Measurements from ENCODE around the gene TDRD12.

DNA sequence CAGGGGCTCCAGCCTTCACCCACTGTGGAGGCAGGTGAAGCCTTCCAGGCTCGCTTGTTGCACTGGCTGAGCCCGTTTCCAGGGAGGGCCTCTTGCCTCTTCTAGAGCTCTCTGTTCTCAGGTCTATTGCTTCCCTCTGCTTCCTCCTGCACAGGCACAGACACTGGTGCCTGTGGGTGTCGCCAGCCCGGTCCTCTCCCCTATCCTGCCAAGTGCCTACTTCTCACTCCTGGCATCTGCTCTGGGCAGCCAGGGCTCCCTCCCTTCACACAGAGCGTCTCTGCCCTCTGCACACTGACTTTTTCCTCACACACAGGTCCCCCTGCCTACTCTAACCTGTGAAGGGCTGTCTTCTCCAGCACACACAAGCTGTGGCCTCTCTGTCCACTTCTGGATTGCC lies 89.7 kb downstream of the TDRD12 start:
- TF ChIP-seq CTCF (IDR thresholded peaks at IDR 0.05) (no peak), ZFX (IDR thresholded peaks at IDR 0.05; ENCODE audit: borderline replicate concordance) (no peak)
